Mucosa of stomach (tissue), 1 donor: Measurements from ENCODE around the gene LIME1.

Experiments used
- H3K27me3 ChIP-seq: one replicate; pipeline ENCODE4 v1.7.0; 2013; ENCODE audit warnings: mild to moderate bottlenecking, low read length; ENCODE audit not compliant: control insufficient read depth, insufficient read depth
- H3K36me3 ChIP-seq: one replicate; pipeline ENCODE4 v1.7.0; 2013; ENCODE audit warnings: low read length; ENCODE audit not compliant: control insufficient read depth, insufficient read depth
- H3K4me1 ChIP-seq: one replicate; pipeline ENCODE4 v1.7.0; 2013; ENCODE audit warnings: mild to moderate bottlenecking, low read length; ENCODE audit not compliant: control insufficient read depth, insufficient read depth
- H3K4me3 ChIP-seq: one replicate; pipeline ENCODE4 v1.7.0; 2013; ENCODE audit warnings: low read length
- H3K9ac ChIP-seq: one replicate; pipeline ENCODE4 v1.7.0; 2013; ENCODE audit warnings: mild to moderate bottlenecking, low read length, moderate library complexity
- H3K9me3 ChIP-seq: one replicate; pipeline ENCODE4 v1.7.0; 2013; ENCODE audit warnings: mild to moderate bottlenecking, low read length, moderate library complexity; ENCODE audit not compliant: control insufficient read depth
- donor health status: Pancreatic carcinoma.

The LIME1 gene

DNA sequence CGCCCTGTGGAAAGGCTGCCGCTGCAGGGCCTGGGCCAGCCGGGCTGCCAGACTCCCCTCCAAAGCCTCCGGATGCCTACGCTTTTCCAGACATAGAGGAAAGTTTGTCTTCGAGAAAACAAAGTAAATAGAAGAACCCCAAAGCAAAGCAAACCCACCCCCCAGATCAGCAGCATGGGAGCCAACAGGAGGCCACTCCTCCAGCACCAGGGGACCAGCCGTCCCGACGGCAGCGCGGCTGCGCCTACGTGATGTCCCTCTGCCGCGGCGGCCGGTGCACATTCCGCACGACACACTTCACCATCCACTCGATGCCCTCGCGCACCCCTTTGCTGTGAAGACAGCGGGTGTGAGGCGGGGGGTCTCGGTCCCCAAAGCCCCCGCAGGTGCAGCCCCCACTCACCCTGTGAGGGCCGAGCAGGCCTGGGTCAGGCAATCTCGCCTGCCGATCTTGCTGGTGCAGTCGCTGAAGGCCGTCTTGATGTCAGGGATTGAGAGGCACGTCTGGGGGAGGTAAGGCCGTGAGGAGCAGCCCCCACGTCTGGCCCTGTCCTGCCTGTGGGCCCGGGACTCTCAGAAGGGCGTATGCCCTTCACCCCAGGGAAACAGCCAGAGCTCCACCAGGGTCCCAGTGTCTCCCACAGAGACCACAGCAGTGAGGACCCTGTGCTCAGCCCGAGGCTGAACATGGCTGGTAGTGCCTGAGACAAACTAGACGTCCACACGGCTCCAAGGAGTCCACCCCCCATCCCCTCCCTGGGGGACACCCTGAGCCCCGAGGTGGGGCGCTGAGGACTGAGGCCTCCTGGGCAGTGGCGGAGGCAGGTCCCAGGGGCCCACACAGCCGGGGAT lies 36.0 kb upstream of the LIME1 start:
- Histone ChIP-seq H3K4me3 (no peak overlapping the region), H3K9ac (no peak overlapping the region), H3K4me1 (peaks cover 25% of the 10 kb centered on the region), H3K9me3 (no peaks in the 10 kb centered on the region), H3K36me3 (peaks cover 6% of the 10 kb centered on the region), H3K27me3 (no peaks in the 10 kb centered on the region)

DNA sequence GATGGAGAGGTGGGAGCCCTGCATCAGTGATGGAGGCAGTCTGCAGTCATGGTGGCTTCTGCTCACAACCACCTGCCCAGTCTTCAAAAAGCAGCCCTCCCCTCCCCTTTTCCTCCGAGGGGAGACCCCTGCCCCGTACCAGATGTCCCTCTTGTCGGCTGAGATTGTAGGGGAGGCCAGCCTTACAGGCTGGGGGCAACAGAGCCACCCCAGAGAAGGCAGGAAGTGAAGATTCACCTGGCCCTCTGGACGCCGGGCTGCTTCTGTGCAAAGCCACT lies 35.5 kb upstream of the LIME1 start:
- Histone ChIP-seq H3K27me3 (no peaks in the 10 kb centered on the region), H3K4me3 (no peak overlapping the region), H3K9ac (no peak overlapping the region), H3K36me3 (peaks cover 6% of the 10 kb centered on the region), H3K4me1 (peaks cover 25% of the 10 kb centered on the region), H3K9me3 (no peaks in the 10 kb centered on the region)

DNA sequence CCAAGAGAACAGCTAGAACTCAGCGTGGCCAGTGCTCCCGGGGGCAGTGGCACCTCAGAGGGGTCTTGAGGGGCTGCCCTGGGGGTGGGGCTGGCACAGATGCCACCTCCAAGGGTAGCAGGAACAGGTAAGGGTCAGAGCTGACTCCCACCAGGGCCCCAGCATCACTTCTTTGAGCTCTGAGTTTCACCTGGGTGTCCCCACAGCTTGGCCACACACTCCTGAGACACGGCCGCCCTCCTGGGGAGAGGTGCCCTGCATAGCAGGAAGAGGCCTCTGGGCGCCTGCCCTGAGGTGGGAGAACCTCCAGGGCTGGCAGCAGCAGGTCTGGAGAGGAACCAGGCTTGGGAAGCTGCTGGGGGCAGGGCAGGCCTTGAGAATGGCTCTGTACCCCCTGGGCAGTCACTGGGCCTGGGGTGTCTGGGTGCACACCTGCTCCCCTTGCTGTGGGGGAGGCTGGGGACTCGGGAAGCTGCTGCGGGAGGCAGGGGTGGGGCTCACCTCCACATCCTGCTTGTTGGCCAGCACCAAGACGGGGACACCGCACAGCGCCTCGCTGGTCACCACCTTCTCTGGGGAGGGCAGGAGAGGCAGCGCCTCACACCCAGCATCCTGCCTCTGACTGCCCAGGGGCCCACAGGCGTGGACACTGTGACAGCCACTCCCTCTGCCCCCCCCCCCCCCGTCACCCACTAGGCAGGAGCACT lies 35.0 kb upstream of the LIME1 start:
- H3K36me3 ChIP-seq: peaks cover 6% of the 10 kb centered on the region
- H3K4me1 ChIP-seq: peaks cover 24% of the 10 kb centered on the region
- H3K9ac ChIP-seq: no peak overlapping the region
- H3K27me3 ChIP-seq: no peaks in the 10 kb centered on the region
- H3K4me3 ChIP-seq: no peak overlapping the region
- no peaks in the 10 kb centered on the region for H3K9me3 ChIP-seq

DNA sequence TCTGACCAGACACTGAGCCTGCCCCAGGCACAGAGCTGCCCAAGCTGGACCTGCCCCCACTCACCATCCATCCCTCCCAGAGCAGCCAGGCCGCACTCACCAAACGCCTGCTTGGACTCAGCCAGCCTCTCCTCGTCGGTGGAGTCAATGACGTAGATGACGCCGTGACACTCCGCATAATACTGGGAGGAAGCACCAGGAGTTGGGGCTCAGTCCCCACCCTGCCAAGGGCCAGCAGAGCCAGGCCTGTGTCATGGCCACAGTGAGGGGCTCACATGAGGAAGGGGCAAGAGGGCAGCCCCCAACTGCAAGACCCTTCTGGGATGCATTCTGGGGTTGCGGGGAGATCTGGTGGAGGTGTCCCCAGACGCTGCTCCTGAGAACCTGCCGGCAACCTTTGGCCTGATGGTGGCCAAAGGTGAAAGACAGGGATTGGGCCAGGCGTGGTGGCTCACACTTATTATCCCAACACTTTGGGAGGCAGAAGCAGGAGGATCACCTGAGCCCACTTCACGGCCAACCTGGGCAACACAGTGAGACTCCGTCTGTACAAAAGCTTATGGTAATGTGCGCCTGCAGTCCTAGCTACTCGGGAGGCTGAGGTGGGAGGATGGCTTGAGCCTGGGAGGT lies 34.3 kb upstream of the LIME1 start:
- peaks cover 22% of the 10 kb centered on the region for H3K4me1 ChIP-seq

DNA sequence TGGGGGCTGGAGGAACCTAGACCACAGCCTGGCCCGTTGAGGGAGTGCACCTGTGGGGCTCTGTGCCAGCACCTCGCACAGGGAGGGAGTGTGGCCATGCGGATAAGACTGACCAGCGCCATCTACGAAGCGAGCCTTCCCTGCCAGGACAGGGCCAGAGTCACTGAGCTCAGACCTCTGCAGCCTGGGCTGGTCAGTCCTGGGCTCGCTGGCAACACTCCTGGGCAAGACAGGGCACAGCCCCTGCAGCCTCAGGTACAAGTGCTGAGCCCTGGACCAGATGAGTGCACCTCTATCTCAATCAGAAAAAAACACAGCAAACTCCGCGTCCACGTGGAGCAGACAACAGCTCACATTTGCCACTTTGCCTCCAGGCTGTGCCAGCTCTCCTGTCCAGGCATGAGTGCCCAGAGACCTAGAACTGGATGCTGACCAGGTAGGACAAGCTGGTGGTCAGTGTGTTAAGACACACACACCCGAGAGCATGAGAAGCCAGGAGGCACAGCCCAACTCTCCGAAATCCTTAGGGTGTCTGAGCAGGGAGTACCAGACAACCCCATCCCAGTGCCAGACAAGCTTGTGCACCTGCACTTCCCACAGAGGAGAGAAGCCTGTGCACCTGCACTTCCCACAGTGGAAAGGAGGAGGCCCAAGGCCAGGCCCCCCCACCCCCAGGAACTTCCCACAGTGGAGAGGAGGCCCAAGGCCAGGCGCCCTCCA lies 33.6 kb upstream of the LIME1 start:
- Histone ChIP-seq H3K27me3 (no peaks in the 10 kb centered on the region), H3K36me3 (peaks cover 6% of the 10 kb centered on the region), H3K4me1 (peaks cover 14% of the 10 kb centered on the region), H3K9ac (no peak overlapping the region), H3K9me3 (no peaks in the 10 kb centered on the region), H3K4me3 (no peak overlapping the region)

More for the DNA sequence above, 34.3 kb upstream of the LIME1 start:
- H3K27me3 ChIP-seq: no peaks in the 10 kb centered on the region
- H3K9ac ChIP-seq: no peak overlapping the region
- H3K4me3 ChIP-seq: no peak overlapping the region
- H3K36me3 ChIP-seq: peaks cover 6% of the 10 kb centered on the region
- no peaks in the 10 kb centered on the region for H3K9me3 ChIP-seq

DNA sequence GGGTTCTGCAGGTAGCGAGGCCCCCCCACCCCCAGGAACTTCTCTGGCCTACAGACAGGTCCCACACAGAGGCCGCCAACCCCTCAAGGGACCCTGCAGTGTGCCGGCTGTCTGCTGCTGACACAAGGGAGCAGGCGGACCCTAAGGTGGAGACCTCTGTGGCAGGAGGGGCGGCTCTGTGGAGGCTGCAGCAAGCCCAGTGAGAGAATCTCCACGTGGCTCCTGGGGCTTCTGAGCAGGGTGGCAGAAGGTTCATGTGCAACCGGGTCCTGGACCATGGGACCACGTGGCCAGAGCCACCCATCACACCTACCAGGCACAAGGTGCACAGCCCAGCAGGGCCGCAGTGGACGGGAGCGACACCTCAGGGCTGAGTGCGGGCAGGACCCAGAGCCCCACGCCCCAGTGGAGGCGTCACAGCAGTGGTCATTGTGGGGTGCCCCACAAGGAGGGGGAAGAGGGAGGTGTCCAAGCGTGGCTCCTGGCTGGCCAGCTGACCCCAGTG lies 32.9 kb upstream of the LIME1 start:
- H3K9me3 ChIP-seq: no peaks in the 10 kb centered on the region
- no peak overlapping the region for H3K4me3 ChIP-seq
- no peak overlapping the region for H3K9ac ChIP-seq
- H3K27me3 ChIP-seq: no peaks in the 10 kb centered on the region
- peaks cover 14% of the 10 kb centered on the region for H3K4me1 ChIP-seq
- peaks cover 6% of the 10 kb centered on the region for H3K36me3 ChIP-seq

DNA sequence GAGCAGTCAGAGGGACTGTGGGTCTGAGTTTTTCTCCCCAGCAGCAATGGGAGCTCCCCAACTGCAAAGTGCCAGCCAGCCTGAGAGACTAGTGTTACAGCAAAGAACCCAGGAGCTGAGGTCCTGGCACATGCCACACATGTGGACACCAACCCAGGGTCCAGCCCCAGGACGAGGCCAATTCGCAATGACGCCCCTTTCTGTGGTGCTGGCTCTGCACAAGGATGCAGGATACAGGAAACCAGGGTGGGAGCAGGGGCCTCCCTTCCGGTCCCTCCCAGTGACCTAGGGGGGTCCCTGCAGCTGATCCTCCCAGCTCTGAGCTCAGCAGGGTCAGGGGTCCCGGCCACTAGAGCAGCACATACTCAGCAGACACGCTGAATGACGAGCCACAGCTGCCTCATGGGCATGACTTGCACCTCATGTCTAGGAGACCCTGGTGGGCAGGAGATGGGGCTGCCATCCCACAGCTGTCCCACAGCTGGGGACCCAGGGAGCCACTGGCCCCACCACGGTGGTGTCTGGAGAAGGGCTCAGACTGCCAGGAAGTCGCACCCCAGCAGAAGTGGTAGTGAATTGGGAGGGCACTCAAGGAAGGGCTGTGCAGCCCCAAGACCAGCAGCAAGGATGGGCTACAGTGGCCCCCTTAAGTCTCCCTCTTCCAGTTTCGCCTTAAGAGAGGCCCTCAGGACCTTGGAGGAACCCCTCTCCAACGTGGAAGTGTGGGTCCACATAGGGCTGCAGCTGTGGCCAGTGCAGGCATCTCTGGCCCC lies 32.3 kb upstream of the LIME1 start:
- Histone ChIP-seq H3K27me3 (no peaks in the 10 kb centered on the region), H3K9ac (no peak overlapping the region), H3K36me3 (peaks cover 6% of the 10 kb centered on the region), H3K4me3 (no peak overlapping the region), H3K4me1 (peaks cover 19% of the 10 kb centered on the region), H3K9me3 (no peaks in the 10 kb centered on the region)

DNA sequence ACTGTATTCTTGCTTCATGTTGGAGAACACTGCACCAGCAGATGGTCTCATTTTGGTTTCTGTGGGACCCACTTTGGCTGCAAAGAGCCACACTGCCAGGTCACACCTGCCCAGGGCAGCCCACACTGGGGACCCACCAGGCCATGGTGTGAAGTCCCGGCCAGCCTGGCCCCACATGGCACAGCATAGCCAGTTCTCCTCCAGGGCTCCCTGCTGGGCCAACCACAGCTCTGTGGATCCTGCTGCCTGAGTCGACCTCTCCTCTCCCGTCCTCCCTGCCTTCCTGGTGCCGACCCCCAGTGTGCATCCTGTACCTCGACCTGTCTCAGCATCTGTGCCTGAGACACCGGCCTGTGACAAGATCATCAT lies 31.7 kb upstream of the LIME1 start:
- peaks cover 6% of the 10 kb centered on the region for H3K36me3 ChIP-seq
- peaks cover 16% of the 10 kb centered on the region for H3K4me1 ChIP-seq
- no peaks in the 10 kb centered on the region for H3K9me3 ChIP-seq
- H3K27me3 ChIP-seq: no peaks in the 10 kb centered on the region
- H3K9ac ChIP-seq: no peak overlapping the region
- H3K4me3 ChIP-seq: no peak overlapping the region

DNA sequence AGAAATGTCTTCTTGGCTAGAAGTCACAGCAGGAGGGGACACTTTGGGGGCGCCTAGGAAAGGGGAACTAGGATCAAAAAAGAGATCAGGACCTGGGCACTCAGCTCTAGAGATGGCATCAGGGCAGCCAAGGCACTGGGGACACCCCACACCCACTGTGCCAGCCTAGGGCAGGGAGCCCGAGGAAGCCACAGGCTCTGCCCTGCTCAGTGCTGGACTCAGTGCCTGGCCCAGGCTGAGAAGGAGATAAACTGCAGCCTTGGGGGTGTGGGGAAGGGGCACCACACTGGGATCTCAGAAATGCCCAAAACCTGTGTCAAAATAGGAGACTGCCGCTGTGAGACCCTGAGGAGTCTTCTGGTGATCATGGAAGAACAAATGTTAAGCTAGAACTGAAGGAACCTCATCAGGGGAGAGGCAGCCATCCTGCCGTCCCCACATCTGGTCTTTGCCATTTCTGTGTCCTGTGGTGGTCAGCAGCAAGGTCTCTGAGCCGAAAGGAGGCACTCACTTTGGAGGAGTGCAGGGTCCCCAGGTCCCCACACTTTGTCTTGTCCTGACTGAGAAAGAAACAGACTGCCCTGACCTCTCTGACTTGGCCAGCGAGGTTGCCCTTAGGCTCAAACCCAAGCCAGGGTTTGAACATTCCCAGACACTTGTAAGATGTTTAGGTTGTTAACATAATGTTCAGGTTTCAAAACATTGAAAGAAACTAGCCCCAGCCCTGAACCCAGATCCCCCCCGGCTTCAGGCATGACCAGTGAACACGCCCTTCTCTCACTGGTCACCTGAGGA lies 31.0 kb upstream of the LIME1 start:
- Histone ChIP-seq H3K36me3 (peaks cover 6% of the 10 kb centered on the region), H3K4me1 (peaks cover 16% of the 10 kb centered on the region), H3K27me3 (no peaks in the 10 kb centered on the region), H3K9ac (no peak overlapping the region), H3K9me3 (no peaks in the 10 kb centered on the region), H3K4me3 (no peak overlapping the region)

DNA sequence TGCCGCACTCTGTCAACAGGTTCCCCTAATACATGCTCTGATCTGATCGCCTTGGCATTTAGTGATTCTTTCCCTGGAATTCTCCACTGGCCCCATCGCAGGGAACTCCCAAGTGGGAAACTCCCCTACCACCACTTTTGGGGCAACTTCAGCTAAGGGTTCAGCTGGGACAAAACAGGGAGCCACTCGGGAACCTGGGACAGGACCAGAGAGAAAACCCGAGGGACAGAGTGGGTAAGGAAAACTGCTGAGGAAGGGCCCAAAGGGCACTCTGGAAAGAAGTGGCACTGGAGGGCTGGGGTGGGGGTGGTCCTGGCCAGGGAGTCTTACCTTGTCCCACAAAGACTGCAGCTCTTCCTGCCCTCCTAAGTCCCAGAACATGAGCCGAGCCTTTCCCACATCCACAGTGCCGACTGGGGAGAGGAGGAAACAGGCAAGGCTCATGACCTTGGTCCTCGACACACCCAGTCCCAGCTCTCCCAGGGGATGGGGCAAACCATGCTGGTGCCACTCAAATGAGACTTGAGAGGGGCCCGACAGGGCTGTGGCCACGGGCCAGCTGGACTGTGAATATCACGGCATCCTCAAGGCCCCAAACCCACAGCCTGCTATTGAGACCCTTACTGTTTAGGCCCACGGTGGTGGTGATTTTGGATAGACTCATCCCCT lies 30.3 kb upstream of the LIME1 start:
- Histone ChIP-seq H3K27me3 (no peaks in the 10 kb centered on the region), H3K9me3 (no peaks in the 10 kb centered on the region), H3K4me1 (peaks cover 16% of the 10 kb centered on the region), H3K4me3 (no peak overlapping the region), H3K9ac (peak overlapping the region; percentile 80), H3K36me3 (peaks cover 6% of the 10 kb centered on the region)
